Liver (tissue), 9 donors: ENCODE results near the gene CDH4. TPM values are rescaled to one million over a fixed set of nuclear protein-coding genes. Genes with fewer than 3 reads are reported as not detected.

ENCODE experiments used
- DNase-seq: peaks from one replicate; pipeline ENCODE4 v3.0.0-alpha.2; 2017; ENCODE audit warnings: low spot score
- H3K27ac ChIP-seq, 2 donors: one replicate each; pipeline ENCODE4 v1.7.0; 2013; ENCODE audit warnings: inconsistent platforms in 2 of 2, low read length in 2 of 2, control low read depth in 1 of 2, low read depth in 1 of 2, mild to moderate bottlenecking in 1 of 2
- H3K27me3 ChIP-seq, 4 donors: one replicate each; pipeline versions ENCODE4 v1.6.1 to v1.7.0; 2013; ENCODE audit warnings: low read length in 3 of 4, inconsistent platforms in 1 of 4, mild to moderate bottlenecking in 1 of 4, moderate library complexity in 1 of 4; ENCODE audit not compliant: control insufficient read depth in 4 of 4, insufficient read depth in 4 of 4
- H3K36me3 ChIP-seq, 4 donors: one replicate each; pipeline versions ENCODE4 v1.6.1 to v1.7.0; 2013; ENCODE audit warnings: low read length in 3 of 4, mild to moderate bottlenecking in 3 of 4, low read depth in 1 of 4, moderate library complexity in 1 of 4; ENCODE audit not compliant: control insufficient read depth in 4 of 4, insufficient read depth in 3 of 4
- H3K4me1 ChIP-seq, 4 donors: one replicate each; pipeline versions ENCODE4 v1.6.1 to v1.7.0; 2013; ENCODE audit warnings: low read length in 3 of 4, mild to moderate bottlenecking in 3 of 4, moderate library complexity in 1 of 4; ENCODE audit not compliant: control insufficient read depth in 4 of 4, insufficient read depth in 4 of 4
- H3K4me3 ChIP-seq, 3 donors: one replicate each; pipeline versions ENCODE4 v1.6.1 to v1.7.0; 2013; ENCODE audit warnings: low read length in 3 of 3, control low read depth in 1 of 3, low read depth in 1 of 3, mild to moderate bottlenecking in 1 of 3
- H3K9ac ChIP-seq, 2 donors: one replicate each; pipeline ENCODE4 v1.7.0; 2013; ENCODE audit warnings: low read length in 2 of 2, mild to moderate bottlenecking in 2 of 2, moderate library complexity in 2 of 2, control low read depth in 1 of 2, low read depth in 1 of 2
- H3K9me3 ChIP-seq, 4 donors: one replicate each; pipeline versions ENCODE4 v1.6.1 to v1.7.0; 2013; ENCODE audit warnings: low read length in 3 of 4; ENCODE audit not compliant: control insufficient read depth in 4 of 4
- ATF3 ChIP-seq: IDR thresholded peaks from 2 replicates; pipeline ENCODE4 v1.6.1; 2016; ENCODE audit warnings: antibody characterized with exemption
- CTCF ChIP-seq: fragments of 150-350 bp; IDR thresholded peaks from 2 replicates; pipeline ENCODE4 v1.5.1; 2017; ENCODE audit warnings: improper control_type of control experiment, low read depth, low read length; ENCODE audit not compliant: missing input control
- EGR1 ChIP-seq, 2 donors: IDR thresholded peaks; 2 replicates each; pipeline ENCODE4 v1.6.1; 2016 to 2018; ENCODE audit warnings: antibody characterized with exemption in 2 of 2, low read depth in 2 of 2
- FOXA2 ChIP-seq: IDR thresholded peaks from 2 replicates; pipeline ENCODE4 v1.6.1; 2016; ENCODE audit warnings: antibody characterized with exemption
- GABPA ChIP-seq, 2 donors: IDR thresholded peaks in 1 of 2; conservative IDR thresholded peaks in 1 of 2; 2 replicates each; pipeline ENCODE4 v1.6.1; 2016; ENCODE audit warnings: antibody characterized with exemption in 2 of 2, mild to moderate bottlenecking in 1 of 2, moderate library complexity in 1 of 2
- HNF4A ChIP-seq, 2 donors: conservative IDR thresholded peaks; 2 replicates each; pipeline ENCODE4 v1.6.1; 2016; ENCODE audit warnings: antibody characterized with exemption in 2 of 2, mild to moderate bottlenecking in 2 of 2
- HNF4G ChIP-seq: IDR thresholded peaks from 2 replicates; pipeline ENCODE4 v1.6.1; 2016; ENCODE audit warnings: antibody characterized with exemption
- JUND ChIP-seq, 2 donors: IDR thresholded peaks; 2 replicates each; pipeline ENCODE4 v1.6.1; 2016; ENCODE audit warnings: antibody characterized with exemption in 2 of 2
- MAX ChIP-seq: IDR thresholded peaks from 2 replicates; pipeline ENCODE4 v1.6.1; 2016; ENCODE audit warnings: antibody characterized with exemption
- NR2F2 ChIP-seq: IDR thresholded peaks from 2 replicates; pipeline ENCODE4 v1.6.1; 2016; ENCODE audit warnings: antibody characterized with exemption
- RAD21 ChIP-seq, 2 donors: IDR thresholded peaks; 2 replicates each; pipeline ENCODE4 v1.6.1; 2016; ENCODE audit warnings: antibody characterized with exemption in 2 of 2, mild to moderate bottlenecking in 2 of 2
- REST ChIP-seq: IDR thresholded peaks from 2 replicates; pipeline ENCODE4 v1.6.1; 2016; ENCODE audit warnings: antibody characterized with exemption, mild to moderate bottlenecking
- RXRA ChIP-seq, 2 donors: IDR thresholded peaks; 2 replicates each; pipeline ENCODE4 v1.6.1; 2017 to 2018; ENCODE audit warnings: antibody characterized with exemption in 2 of 2, mild to moderate bottlenecking in 1 of 2
- SP1 ChIP-seq: IDR thresholded peaks from 2 replicates; pipeline ENCODE4 v1.6.1; 2018; ENCODE audit warnings: antibody characterized with exemption, mild to moderate bottlenecking
- YY1 ChIP-seq: IDR thresholded peaks from 2 replicates; pipeline ENCODE4 v1.6.1; 2016; ENCODE audit warnings: antibody characterized with exemption, mild to moderate bottlenecking
- WGBS: extraction: QIAGEN DNeasy Blood & Tissue Kit; methylation state at CpG from one replicate; pipeline ENCODE4 v1.1.7; 2013; 5-methylcytosine and 5-hydroxymethylcytosine counted together
- polyA plus RNA-seq, 2 donors: library from polyadenylated mRNA; stranded (reverse) in 1 of 2; unstranded in 1 of 2; fragments of 200-250 nt in 1 of 2; fragments of >200 nt in 1 of 2; fragmentation: Nextera tagmentation in 1 of 2; extraction: Ambion mirVana in 1 of 2; gene quantifications; one replicate each; pipeline versions ENCODE4 v1.2.1 to v1.2.3, GENCODE V29; 2013 to 2015
- total RNA-seq, 2 donors: library from RNA; depleted of rRNA; stranded (reverse); fragments of >200 nt; gene quantifications; one replicate each; pipeline ENCODE4 v1.2.3, GENCODE V29; 2014
- donor health status: healthy.
- donor health status: healthy.
- donor health status: healthy.
- donor health status: healthy.
- donor health status: healthy.

CDH4 gene
- total and polyA plus RNA-seq, 4 donors = 0.03 to 0.25 (median 0.19) TPM; not detected in 1

- WGBS = 63% methylated on average over 8 of the region's 8 CpGs
- no peaks in the 10 kb centered on the region for H3K27me3 ChIP-seq
- no peak overlapping the region for H3K4me3 ChIP-seq
- no peaks in the 10 kb centered on the region for H3K4me1 ChIP-seq
- H3K36me3 ChIP-seq = no peaks in the 10 kb centered on the region
- H3K9ac ChIP-seq = no peak overlapping the region
- no peak for DNase-seq
- H3K27ac ChIP-seq = no peak overlapping the region
- TF ChIP-seq MAX = no peak
- TF ChIP-seq REST = no peak
- TF ChIP-seq SP1 = no peak
- TF ChIP-seq EGR1 (IDR thresholded peaks at IDR 0.05; ENCODE audit: low read depth in 2 of 2) = no peak
- no peak for TF ChIP-seq FOXA2
- no peak for TF ChIP-seq GABPA (IDR thresholded peaks at IDR 0.05 in 1 of 2, conservative IDR thresholded peaks at IDR 0.05 in 1 of 2)
- TF ChIP-seq NR2F2 = no peak
- no peak for TF ChIP-seq ATF3
- no peak for TF ChIP-seq HNF4G
- TF ChIP-seq HNF4A (conservative IDR thresholded peaks at IDR 0.05) = no peak
- no peaks in the 10 kb centered on the region for H3K9me3 ChIP-seq
Measured at GRCh38 chr20:61860260-61860987, 608.4 kb downstream of the CDH4 start.

GRCh38 chr20:61861054-61861841 is 609.2 kb downstream of the CDH4 start:
- no peak for DNase-seq
- Histone ChIP-seq H3K9ac (no peak overlapping the region), H3K4me1 (no peaks in the 10 kb centered on the region), H3K36me3 (no peaks in the 10 kb centered on the region), H3K4me3 (no peak overlapping the region), H3K27me3 (no peaks in the 10 kb centered on the region), H3K9me3 (peaks cover 0 to 2% (median 0%) of the 10 kb centered on the region in 4 donors), H3K27ac (no peak overlapping the region)
- 77% methylated on average over 33 of the region's 33 CpGs for WGBS
- no peak for TF ChIP-seq EGR1 (IDR thresholded peaks at IDR 0.05; ENCODE audit: low read depth in 2 of 2)
- no peak for TF ChIP-seq SP1
- no peak for TF ChIP-seq JUND (IDR thresholded peaks at IDR 0.05)
- TF ChIP-seq NR2F2 = no peak
- no peak for TF ChIP-seq YY1
- TF ChIP-seq RAD21 (IDR thresholded peaks at IDR 0.05) = no peak
- TF ChIP-seq MAX = no peak
- TF ChIP-seq CTCF = no peak
- no peak for TF ChIP-seq GABPA (IDR thresholded peaks at IDR 0.05 in 1 of 2, conservative IDR thresholded peaks at IDR 0.05 in 1 of 2)
- no peak for TF ChIP-seq RXRA (IDR thresholded peaks at IDR 0.05)
